GM18498 (cell line): ENCODE data around the gene NEDD4L.

Experiments used
- ATAC-seq: cut with Tn5 transposase; IDR thresholded peaks from one replicate; pipeline ENCODE4 v1.9.1; 2021; ENCODE audit warnings: mild to moderate bottlenecking, moderate library complexity; ENCODE audit not compliant: unreplicated experiment

The NEDD4L gene

DNA sequence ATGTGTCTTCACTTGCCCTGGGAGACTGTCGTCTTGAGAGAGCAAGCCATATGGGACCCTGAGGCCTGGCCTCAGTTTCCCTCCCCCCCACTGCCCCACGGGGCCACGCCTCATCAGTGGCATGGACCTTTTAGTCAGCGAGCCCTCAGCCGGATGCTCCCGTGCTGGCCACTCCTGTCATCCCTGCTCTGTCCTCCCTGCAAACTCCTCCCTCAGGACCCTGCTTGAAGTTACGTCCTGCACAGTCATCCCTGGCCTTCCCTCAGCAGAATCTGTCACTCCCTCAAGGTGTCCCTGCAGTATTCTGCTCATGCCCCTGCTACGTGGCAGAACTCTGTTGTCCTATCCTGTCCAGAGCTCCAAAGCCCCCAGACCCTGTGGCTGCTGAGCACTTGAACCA is 265.1 kb downstream of the NEDD4L start:
- ATAC-seq: no peak

- ATAC-seq: no peak
Measured at GRCh38 chr18:58309610-58310239, 265.7 kb downstream of the NEDD4L start.

GRCh38 chr18:58310517-58310916 is 266.5 kb downstream of the NEDD4L start:
- no peak for ATAC-seq

DNA sequence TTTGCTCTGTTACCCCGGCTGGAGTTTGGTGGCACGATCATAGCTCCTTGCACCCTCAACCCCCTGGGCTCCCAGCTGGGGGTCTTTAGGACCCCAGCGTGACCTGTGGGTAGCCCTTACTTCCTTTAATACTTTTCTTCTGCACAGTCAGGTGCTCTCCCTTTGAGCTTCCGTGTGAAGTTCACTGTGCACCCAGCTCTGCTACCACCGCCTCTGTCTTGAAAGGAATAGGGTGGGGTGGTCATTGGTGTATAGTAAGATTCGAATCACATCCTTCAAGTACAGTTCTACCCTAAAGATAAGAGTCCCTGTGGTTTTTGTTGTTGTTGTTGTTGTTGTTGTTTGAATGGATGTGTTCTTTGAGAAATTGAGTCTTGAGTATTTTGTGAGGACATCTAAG is 267.4 kb downstream of the NEDD4L start:
- no peak for ATAC-seq

GRCh38 chr18:58313491-58314032 is 269.5 kb downstream of the NEDD4L start:
- no peak for ATAC-seq

DNA sequence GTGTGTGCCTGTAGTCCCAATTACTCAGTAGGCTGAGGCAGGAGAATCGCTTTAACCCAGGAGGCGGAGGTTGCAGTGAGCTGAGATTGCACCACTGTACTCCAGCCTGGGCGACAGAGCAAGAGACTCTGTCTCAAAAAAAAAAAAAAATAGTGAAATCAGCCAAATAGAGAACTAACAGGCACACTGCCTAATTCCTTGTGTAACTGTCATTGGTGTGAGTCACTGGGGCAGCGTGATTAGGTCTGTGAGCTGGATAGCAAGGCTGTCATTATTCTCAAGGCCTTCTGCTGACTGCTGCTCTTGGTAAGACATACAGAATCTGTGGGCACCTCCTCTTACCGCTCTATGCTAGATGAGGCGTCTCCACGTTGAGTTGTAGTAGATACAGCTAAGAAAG is 270.3 kb downstream of the NEDD4L start:
- no peak for ATAC-seq

DNA sequence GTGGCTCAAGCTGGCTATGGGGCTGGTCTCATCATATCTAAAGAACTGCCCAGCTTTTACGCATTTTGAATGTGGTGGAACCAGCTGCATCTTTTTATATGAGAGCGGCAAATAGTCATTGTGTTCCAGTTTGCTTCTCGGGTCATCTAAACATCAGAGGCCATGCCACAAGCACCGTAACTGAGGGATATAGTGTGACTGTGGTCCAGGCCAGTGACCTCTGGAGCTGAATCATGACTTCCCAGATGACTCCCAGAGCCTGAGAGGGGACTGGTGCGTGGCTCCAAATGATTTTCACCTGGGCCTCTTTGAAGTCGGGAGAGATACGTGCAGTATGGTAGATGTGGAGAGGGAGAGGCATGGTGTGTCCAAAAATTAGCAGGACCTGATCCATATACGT is 271.0 kb downstream of the NEDD4L start:
- no peak for ATAC-seq

DNA sequence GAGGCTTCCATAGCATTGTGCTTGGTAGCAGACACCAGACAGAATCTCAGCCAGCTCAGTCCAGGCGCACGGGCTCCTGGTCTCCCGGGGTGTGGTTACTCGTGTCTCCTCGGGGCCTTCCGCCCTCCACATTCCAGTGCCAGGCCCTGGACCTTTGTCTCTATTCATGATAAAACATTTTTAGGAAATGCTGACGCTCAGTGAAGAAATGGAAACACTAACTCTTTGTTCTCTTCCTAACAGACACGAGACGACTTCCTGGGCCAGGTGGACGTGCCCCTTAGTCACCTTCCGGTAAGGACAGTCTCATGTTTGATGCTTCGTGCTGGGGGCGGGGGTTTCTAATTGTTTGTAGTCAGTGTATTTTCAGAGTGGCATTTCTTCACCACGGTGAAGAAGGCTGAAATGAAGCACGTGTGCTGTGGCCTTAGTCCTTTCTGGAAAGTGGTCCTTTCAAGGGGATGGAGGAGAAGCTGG is 271.8 kb downstream of the NEDD4L start:
- ATAC-seq: no peak

DNA sequence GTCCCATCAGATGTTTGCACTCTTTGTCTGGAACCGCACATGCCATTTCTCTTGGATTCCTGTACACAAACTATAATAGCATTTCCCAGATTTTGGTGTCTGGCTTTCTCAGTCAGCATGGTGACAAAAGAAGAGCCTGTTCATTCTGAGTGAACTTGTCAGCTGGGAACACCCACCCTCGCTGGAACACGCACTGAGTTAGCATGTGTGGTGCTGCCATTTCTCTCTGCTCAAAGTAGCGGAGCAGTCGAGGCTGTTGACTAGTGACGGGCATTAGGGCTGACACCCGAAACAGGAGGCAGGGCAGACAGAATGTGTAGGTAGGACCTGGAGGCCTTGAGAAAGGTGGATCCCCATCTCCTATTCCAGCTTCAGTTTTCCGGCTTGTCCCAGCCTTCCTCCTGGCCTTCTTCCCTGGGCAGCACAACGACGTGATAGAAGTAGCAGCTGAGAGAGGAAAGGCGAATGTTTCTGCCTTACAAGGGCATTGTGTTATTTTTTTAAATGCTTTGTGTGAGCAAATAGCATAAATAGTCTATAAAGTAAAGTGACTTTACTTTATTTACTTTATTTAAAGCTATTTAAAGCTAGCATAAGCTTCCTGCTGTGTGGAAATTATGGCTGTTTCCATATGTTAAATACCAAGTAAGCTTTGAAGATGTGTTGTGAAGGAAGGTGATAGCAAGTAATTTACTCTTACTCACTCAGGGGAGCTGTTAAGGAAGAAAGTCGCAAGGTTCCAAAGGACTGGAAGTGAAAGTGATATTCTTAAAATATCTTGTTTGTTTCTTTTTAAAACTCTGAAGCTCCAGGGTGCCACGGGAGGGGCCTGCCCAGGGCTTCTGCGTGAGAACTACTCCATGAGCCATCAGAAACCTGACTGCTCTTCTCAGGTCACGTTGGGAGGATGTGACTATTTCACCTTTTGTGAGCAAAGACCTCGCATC is 272.6 kb downstream of the NEDD4L start:
- ATAC-seq: no peak

DNA sequence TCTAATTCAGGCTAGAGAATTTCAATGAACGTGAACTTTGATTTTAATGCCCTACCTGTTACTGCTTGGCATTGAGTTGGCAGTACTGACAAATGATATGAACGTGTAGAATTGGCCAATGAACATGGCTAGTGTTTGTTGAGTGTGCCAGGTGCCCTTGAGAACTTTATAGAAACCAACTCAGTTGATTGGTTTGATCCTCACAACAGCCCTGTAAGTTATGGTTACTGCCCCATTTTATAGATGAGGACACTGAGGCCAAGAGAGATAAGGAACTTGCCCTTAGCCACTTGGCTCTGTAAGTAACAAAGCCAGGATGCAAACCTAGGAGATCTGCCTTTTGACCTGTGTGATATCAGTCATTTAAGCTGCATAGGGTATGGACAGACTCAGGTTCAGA is 275.7 kb downstream of the NEDD4L start:
- no peak for ATAC-seq

DNA sequence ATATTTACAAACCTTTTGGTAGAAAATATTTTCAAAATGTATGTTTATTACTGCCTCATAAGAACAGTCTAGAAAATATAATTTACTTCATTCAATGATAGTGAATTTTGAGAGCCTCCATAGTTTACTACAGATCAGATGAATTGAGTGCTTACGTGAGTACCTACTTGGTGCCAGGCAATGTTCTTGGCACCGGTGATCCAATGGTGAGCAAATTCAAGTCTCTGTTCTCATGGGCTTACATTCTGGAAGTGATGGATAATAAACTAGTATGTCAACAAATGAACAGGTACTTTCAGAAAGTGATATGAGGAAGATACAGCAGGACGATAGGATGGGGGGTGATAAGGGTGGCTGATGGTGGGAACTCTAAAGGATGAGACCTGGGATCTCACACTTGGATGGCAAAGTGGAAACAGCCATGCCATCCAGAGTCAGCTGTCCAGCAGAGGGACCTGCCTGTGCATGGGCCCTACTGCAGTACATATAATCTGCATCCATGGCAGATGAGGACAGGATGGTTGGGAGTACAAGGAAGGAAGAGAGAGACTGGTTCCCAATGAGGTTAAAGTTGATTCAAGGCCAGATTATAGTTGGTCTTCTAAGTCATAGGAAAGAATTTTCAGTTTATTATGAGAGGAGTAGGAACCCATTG is 277.0 kb downstream of the NEDD4L start:
- ATAC-seq: no peak

- peak; percentile 72 for ATAC-seq
Measured at GRCh38 chr18:58321986-58322385, 278.0 kb downstream of the NEDD4L start.

DNA sequence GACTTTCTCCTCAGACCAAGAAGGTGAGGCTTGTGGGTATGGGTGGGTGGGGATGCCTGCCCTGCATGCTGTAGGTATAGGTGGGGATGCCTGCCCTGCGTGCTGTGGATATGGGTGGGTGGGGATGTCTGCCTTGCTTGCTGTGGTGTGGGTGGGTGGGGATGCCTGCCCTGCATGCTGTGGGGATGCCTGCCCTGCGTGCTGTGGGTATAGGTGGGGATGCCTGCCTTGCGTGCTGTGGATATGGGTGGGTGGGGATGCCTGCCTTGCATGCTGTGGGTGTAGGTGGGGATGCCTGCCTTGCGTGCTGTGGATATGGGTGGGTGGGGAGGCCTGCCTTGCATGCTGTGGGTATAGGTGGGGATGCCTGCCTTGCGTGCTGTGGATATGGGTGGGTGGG is 278.4 kb downstream of the NEDD4L start:
- no peak for ATAC-seq

GRCh38 chr18:58323866-58324762 is 280.1 kb downstream of the NEDD4L start:
- no peak for ATAC-seq

GRCh38 chr18:58324824-58325480 is 280.9 kb downstream of the NEDD4L start:
- ATAC-seq: no peak

- ATAC-seq: no peak
Measured at GRCh38 chr18:58325494-58325893, 281.5 kb downstream of the NEDD4L start.

GRCh38 chr18:58334061-58334460 is 290.0 kb downstream of the NEDD4L start:
- ATAC-seq: no peak

- no peak for ATAC-seq
Measured at GRCh38 chr18:58335223-58335622, 291.2 kb downstream of the NEDD4L start.

DNA sequence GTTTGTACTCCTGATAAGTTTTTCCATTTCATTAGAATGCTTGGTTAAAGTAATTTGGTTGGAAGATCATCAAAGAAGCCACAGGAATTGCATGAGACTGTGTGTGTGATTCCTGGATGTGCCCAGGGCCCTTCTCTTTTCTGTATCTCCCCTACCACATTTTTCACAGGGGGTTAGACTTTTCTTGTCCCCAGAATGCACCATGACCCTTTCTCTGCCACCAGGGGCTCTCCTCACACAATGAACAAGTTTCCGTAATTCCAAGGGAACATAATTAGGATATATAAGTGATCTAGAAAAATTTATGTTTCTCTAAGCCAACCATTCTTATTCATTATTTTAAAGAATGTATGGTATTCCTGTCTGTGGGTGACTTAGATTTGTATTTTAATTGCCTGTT is 291.8 kb downstream of the NEDD4L start:
- ATAC-seq: no peak

GRCh38 chr18:58336605-58337004 is 292.6 kb downstream of the NEDD4L start:
- no peak for ATAC-seq
